Measurements from ENCODE around the gene IGF2R. TPM values are rescaled to one million over a fixed set of nuclear protein-coding genes. Genes with fewer than 3 reads are reported as not detected.

IGF2R gene
- total and polyA plus RNA-seq, 2 of the 13 experiments (the other 11 are each of a cell fraction or from before 2014, with no cell fraction given), result 38.3 to 70.0 TPM

- TF ChIP-seq, protein P1, sequence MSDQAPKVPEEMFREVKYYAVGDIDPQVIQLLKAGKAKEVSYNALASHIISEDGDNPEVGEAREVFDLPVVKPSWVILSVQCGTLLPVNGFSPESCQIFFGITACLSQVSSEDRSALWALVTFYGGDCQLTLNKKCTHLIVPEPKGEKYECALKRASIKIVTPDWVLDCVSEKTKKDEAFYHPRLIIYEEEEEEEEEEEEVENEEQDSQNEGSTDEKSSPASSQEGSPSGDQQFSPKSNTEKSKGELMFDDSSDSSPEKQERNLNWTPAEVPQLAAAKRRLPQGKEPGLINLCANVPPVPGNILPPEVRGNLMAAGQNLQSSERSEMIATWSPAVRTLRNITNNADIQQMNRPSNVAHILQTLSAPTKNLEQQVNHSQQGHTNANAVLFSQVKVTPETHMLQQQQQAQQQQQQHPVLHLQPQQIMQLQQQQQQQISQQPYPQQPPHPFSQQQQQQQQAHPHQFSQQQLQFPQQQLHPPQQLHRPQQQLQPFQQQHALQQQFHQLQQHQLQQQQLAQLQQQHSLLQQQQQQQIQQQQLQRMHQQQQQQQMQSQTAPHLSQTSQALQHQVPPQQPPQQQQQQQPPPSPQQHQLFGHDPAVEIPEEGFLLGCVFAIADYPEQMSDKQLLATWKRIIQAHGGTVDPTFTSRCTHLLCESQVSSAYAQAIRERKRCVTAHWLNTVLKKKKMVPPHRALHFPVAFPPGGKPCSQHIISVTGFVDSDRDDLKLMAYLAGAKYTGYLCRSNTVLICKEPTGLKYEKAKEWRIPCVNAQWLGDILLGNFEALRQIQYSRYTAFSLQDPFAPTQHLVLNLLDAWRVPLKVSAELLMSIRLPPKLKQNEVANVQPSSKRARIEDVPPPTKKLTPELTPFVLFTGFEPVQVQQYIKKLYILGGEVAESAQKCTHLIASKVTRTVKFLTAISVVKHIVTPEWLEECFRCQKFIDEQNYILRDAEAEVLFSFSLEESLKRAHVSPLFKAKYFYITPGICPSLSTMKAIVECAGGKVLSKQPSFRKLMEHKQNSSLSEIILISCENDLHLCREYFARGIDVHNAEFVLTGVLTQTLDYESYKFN (CRISPR knock-in tag; conservative IDR thresholded peaks at IDR 0.05), result peak; percentile 48
- no peak for TF ChIP-seq ATRX (CRISPR knock-in tag; IDR thresholded peaks at IDR 0.05; ENCODE audit: borderline replicate concordance)
- TF ChIP-seq SMC3 (IDR thresholded peaks at IDR 0.05; ENCODE audit: low read length), result no peak
- TF ChIP-seq, protein P2, sequence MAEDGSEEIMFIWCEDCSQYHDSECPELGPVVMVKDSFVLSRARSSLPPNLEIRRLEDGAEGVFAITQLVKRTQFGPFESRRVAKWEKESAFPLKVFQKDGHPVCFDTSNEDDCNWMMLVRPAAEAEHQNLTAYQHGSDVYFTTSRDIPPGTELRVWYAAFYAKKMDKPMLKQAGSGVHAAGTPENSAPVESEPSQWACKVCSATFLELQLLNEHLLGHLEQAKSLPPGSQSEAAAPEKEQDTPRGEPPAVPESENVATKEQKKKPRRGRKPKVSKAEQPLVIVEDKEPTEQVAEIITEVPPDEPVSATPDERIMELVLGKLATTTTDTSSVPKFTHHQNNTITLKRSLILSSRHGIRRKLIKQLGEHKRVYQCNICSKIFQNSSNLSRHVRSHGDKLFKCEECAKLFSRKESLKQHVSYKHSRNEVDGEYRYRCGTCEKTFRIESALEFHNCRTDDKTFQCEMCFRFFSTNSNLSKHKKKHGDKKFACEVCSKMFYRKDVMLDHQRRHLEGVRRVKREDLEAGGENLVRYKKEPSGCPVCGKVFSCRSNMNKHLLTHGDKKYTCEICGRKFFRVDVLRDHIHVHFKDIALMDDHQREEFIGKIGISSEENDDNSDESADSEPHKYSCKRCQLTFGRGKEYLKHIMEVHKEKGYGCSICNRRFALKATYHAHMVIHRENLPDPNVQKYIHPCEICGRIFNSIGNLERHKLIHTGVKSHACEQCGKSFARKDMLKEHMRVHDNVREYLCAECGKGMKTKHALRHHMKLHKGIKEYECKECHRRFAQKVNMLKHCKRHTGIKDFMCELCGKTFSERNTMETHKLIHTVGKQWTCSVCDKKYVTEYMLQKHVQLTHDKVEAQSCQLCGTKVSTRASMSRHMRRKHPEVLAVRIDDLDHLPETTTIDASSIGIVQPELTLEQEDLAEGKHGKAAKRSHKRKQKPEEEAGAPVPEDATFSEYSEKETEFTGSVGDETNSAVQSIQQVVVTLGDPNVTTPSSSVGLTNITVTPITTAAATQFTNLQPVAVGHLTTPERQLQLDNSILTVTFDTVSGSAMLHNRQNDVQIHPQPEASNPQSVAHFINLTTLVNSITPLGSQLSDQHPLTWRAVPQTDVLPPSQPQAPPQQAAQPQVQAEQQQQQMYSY (CRISPR knock-in tag; IDR thresholded peaks at IDR 0.05), result no peak
- TF ChIP-seq ZSCAN22 (CRISPR knock-in tag; IDR thresholded peaks at IDR 0.05), result 0 out of 2 replicates have a peak, but pooled peaks have one; percentile 26
- TF ChIP-seq ZNF138 (CRISPR knock-in tag; IDR thresholded peaks at IDR 0.05; ENCODE audit: low read depth), result no peak
- 0 out of 2 replicates have a peak, but pooled peaks have one; percentile 74 for TF ChIP-seq ZNF761 (CRISPR knock-in tag; conservative IDR thresholded peaks at IDR 0.05)
- peak; percentile 45; the same call in 1 of the 2 replicates for TF ChIP-seq NR0B2 (CRISPR knock-in tag; IDR thresholded peaks at IDR 0.05)
- peak; percentile 77; the same call in 1 of the 2 replicates for TF ChIP-seq ZBTB8A (CRISPR knock-in tag; IDR thresholded peaks at IDR 0.05; ENCODE audit: borderline replicate concordance, low read depth)
- TF ChIP-seq ZFP1 (CRISPR knock-in tag; IDR thresholded peaks at IDR 0.05), result no peak
- TF ChIP-seq REL (CRISPR knock-in tag; conservative IDR thresholded peaks at IDR 0.05), result no peak
- TF ChIP-seq ZNF496 (CRISPR knock-in tag; IDR thresholded peaks at IDR 0.05; ENCODE audit: insufficient replicate concordance), result no peak
- TF ChIP-seq, protein P3, sequence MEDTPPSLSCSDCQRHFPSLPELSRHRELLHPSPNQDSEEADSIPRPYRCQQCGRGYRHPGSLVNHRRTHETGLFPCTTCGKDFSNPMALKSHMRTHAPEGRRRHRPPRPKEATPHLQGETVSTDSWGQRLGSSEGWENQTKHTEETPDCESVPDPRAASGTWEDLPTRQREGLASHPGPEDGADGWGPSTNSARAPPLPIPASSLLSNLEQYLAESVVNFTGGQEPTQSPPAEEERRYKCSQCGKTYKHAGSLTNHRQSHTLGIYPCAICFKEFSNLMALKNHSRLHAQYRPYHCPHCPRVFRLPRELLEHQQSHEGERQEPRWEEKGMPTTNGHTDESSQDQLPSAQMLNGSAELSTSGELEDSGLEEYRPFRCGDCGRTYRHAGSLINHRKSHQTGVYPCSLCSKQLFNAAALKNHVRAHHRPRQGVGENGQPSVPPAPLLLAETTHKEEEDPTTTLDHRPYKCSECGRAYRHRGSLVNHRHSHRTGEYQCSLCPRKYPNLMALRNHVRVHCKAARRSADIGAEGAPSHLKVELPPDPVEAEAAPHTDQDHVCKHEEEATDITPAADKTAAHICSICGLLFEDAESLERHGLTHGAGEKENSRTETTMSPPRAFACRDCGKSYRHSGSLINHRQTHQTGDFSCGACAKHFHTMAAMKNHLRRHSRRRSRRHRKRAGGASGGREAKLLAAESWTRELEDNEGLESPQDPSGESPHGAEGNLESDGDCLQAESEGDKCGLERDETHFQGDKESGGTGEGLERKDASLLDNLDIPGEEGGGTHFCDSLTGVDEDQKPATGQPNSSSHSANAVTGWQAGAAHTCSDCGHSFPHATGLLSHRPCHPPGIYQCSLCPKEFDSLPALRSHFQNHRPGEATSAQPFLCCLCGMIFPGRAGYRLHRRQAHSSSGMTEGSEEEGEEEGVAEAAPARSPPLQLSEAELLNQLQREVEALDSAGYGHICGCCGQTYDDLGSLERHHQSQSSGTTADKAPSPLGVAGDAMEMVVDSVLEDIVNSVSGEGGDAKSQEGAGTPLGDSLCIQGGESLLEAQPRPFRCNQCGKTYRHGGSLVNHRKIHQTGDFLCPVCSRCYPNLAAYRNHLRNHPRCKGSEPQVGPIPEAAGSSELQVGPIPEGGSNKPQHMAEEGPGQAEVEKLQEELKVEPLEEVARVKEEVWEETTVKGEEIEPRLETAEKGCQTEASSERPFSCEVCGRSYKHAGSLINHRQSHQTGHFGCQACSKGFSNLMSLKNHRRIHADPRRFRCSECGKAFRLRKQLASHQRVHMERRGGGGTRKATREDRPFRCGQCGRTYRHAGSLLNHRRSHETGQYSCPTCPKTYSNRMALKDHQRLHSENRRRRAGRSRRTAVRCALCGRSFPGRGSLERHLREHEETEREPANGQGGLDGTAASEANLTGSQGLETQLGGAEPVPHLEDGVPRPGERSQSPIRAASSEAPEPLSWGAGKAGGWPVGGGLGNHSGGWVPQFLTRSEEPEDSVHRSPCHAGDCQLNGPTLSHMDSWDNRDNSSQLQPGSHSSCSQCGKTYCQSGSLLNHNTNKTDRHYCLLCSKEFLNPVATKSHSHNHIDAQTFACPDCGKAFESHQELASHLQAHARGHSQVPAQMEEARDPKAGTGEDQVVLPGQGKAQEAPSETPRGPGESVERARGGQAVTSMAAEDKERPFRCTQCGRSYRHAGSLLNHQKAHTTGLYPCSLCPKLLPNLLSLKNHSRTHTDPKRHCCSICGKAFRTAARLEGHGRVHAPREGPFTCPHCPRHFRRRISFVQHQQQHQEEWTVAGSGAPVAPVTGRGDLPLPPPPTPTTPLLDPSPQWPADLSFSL (CRISPR knock-in tag; IDR thresholded peaks at IDR 0.05), result no peak
Observed at GRCh38 chr6:159968295-159969203, at the start of gene IGF2R (continued).

Measured in HepG2 (cell line).